WTC11 (cell line): Measurements from ENCODE around the gene CCT3. TPM values are rescaled to one million over a fixed set of nuclear protein-coding genes. Genes with fewer than 3 reads are reported as not detected.

Experiments
- ATAC-seq: fragments of 200-7000 bp; cut with Tn5 transposase; 2 replicates; pipeline ENCODE4 v1.10.0; 2021; ENCODE audit warnings: mild to moderate bottlenecking, moderate library complexity
- CTCF ChIA-PET: fragments of 300-600 bp; sonication (Branson Sonifier 250); formaldehyde crosslinking; loops from one replicate; lab custom pipeline; 2021; ENCODE audit warnings: antibody characterized with exemption; lab: Charles Lee
- POLR2A ChIA-PET: fragments of 350-600 bp; sonication (Branson Sonifier 250); formaldehyde crosslinking; loops from one replicate; lab custom pipeline; 2021; ENCODE audit warnings: antibody characterized with exemption; lab: Charles Lee
- DNase-seq: peaks from one replicate; pipeline ENCODE4 v3.0.0; 2021; ENCODE audit warnings: low spot score
- H3K27ac Mint-ChIP-seq: 2 replicates; pipeline ENCODE4 v1.8.0; 2021; ENCODE audit warnings: mixed read lengths
- H3K27me3 Mint-ChIP-seq: 2 replicates; pipeline ENCODE4 v1.8.0; 2021; ENCODE audit warnings: low read depth, mild to moderate bottlenecking, moderate library complexity, mixed read lengths
- H3K36me3 Mint-ChIP-seq: 2 replicates; pipeline ENCODE4 v1.8.0; 2021; ENCODE audit warnings: mixed read lengths
- H3K4me1 Mint-ChIP-seq: 2 replicates; pipeline ENCODE4 v1.8.0; 2022; ENCODE audit warnings: mixed read lengths
- H3K4me3 Mint-ChIP-seq: 2 replicates; pipeline ENCODE4 v1.8.0; 2021; ENCODE audit warnings: mild to moderate bottlenecking, moderate library complexity, mixed read lengths
- H3K9me3 Mint-ChIP-seq: 2 replicates; pipeline ENCODE4 v1.8.0; 2021; ENCODE audit warnings: mixed read lengths
- E2F1 ChIP-seq: sonication (generic); formaldehyde crosslinking; IDR thresholded peaks from 2 replicates; pipeline ENCODE4 v1.8.0; 2022; ENCODE audit warnings: mild to moderate bottlenecking, missing genetic modification reagents
- ERG ChIP-seq: fragments of 250-450 bp; sonication (Bioruptor Pico); IDR thresholded peaks from 2 replicates; pipeline ENCODE4 v1.8.0; 2021; ENCODE audit warnings: mild to moderate bottlenecking
- ETV6 ChIP-seq: sonication (generic); formaldehyde crosslinking; IDR thresholded peaks from 2 replicates; pipeline ENCODE4 v1.8.1; 2022; ENCODE audit warnings: mild to moderate bottlenecking, missing genetic modification reagents
- FOXJ3 ChIP-seq: sonication (generic); formaldehyde crosslinking; IDR thresholded peaks from 2 replicates; pipeline ENCODE4 v1.9.0; 2021; ENCODE audit warnings: missing genetic modification reagents, mild to moderate bottlenecking, borderline replicate concordance
- GABPB1 ChIP-seq: sonication (generic); formaldehyde crosslinking; IDR thresholded peaks from 2 replicates; pipeline ENCODE4 v1.8.1; 2023; ENCODE audit warnings: mild to moderate bottlenecking, missing genetic modification reagents
- MXD4 ChIP-seq: fragments of 250-450 bp; sonication (Bioruptor Pico); IDR thresholded peaks from 2 replicates; pipeline ENCODE4 v1.8.0; 2021; ENCODE audit warnings: mild to moderate bottlenecking, moderate library complexity, borderline replicate concordance
- PRDM15 ChIP-seq: sonication (generic); formaldehyde crosslinking; IDR thresholded peaks from 2 replicates; pipeline ENCODE4 v1.8.0; 2022; ENCODE audit warnings: missing genetic modification reagents
- SOX15 ChIP-seq: fragments of 250-450 bp; sonication (Bioruptor Pico); IDR thresholded peaks from 2 replicates; pipeline ENCODE4 v1.9.0; 2021; ENCODE audit warnings: mild to moderate bottlenecking
- ZNF121 ChIP-seq: sonication (generic); formaldehyde crosslinking; IDR thresholded peaks from 2 replicates; pipeline ENCODE4 v1.8.0; 2023; ENCODE audit warnings: missing genetic modification reagents
- ZNF219 ChIP-seq: sonication (generic); formaldehyde crosslinking; IDR thresholded peaks from 2 replicates; pipeline ENCODE4 v1.8.0; 2023; ENCODE audit warnings: missing genetic modification reagents, mild to moderate bottlenecking, borderline replicate concordance
- ZNF232 ChIP-seq: sonication (generic); formaldehyde crosslinking; IDR thresholded peaks from 2 replicates; pipeline ENCODE4 v1.8.0; 2022; ENCODE audit warnings: mild to moderate bottlenecking, missing genetic modification reagents
- ZNF423 ChIP-seq: fragments of 250-450 bp; sonication (Bioruptor Pico); IDR thresholded peaks from 2 replicates; pipeline ENCODE4 v2.1.2; 2022; ENCODE audit warnings: mild to moderate bottlenecking, moderate library complexity
- total RNA-seq: library from RNA; stranded (reverse); gene quantifications from 3 replicates; pipeline ENCODE4 v1.2.3, GENCODE V29; 2021
- TF ChIP-seq, protein P1 (sequence below): sonication (generic); formaldehyde crosslinking; IDR thresholded peaks from 2 replicates; pipeline ENCODE4 v1.8.1; 2023; ENCODE audit warnings: mild to moderate bottlenecking, missing genetic modification reagents, moderate library complexity
- TF ChIP-seq, protein P2 (sequence below): sonication (generic); formaldehyde crosslinking; IDR thresholded peaks from 2 replicates; pipeline ENCODE4 v1.8.0; 2023; ENCODE audit warnings: missing genetic modification reagents
- TF ChIP-seq, protein P3 (sequence below): sonication (generic); formaldehyde crosslinking; IDR thresholded peaks from 2 replicates; pipeline ENCODE4 v1.8.1; 2022; ENCODE audit warnings: missing genetic modification reagents, borderline replicate concordance
- TF ChIP-seq, protein P4 (sequence below): fragments of 250-450 bp; sonication (Bioruptor Pico); IDR thresholded peaks from 2 replicates; pipeline ENCODE4 v1.9.0; 2021; ENCODE audit warnings: moderate library complexity, mild to moderate bottlenecking, inconsistent platforms, borderline replicate concordance

The CCT3 gene
- total RNA-seq, 1 experiment from 2014 or later: 479 TPM

- TF ChIP-seq, protein P1, sequence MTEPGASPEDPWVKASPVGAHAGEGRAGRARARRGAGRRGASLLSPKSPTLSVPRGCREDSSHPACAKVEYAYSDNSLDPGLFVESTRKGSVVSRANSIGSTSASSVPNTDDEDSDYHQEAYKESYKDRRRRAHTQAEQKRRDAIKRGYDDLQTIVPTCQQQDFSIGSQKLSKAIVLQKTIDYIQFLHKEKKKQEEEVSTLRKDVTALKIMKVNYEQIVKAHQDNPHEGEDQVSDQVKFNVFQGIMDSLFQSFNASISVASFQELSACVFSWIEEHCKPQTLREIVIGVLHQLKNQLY (CRISPR knock-in tag): no peak
- no peak for TF ChIP-seq SOX15 (CRISPR knock-in tag)
- no peak for TF ChIP-seq GABPB1 (CRISPR knock-in tag)
- TF ChIP-seq ZNF423 (CRISPR knock-in tag): no peak
These were observed 44.5 kb upstream of the CCT3 start (continued) for GRCh38 chr1:156382561-156382960.

GRCh38 chr1:156379420-156380165 lies 41.5 kb upstream of the CCT3 start:
- DNase-seq (no peak), ATAC-seq (peak; percentile 29)
- TF ChIP-seq PRDM15 (CRISPR knock-in tag): peak; percentile 73
- TF ChIP-seq ERG (CRISPR knock-in tag): no peak
- TF ChIP-seq ZNF121 (CRISPR knock-in tag): no peak
- no peak for TF ChIP-seq FOXJ3
- H3K36me3 Mint-ChIP-seq: no peaks in the 10 kb centered on the region
- H3K27ac Mint-ChIP-seq: no peak overlapping the region
- POLR2A ChIA-PET: no interaction called here
- no peaks in the 10 kb centered on the region for H3K27me3 Mint-ChIP-seq
- H3K4me1 Mint-ChIP-seq: peaks cover 9% of the 10 kb centered on the region; the same call in 1 of the 2 replicates
- H3K9me3 Mint-ChIP-seq: no peaks in the 10 kb centered on the region
- CTCF ChIA-PET: interaction anchor here (0.6 to 4.1 kb wide), 12 partner anchors 10 to 240 kb away, joined by 3 to 40 read pairs (median 4); partner anchors contain the start of gene RHBG
- no peak overlapping the region for H3K4me3 Mint-ChIP-seq

DNA sequence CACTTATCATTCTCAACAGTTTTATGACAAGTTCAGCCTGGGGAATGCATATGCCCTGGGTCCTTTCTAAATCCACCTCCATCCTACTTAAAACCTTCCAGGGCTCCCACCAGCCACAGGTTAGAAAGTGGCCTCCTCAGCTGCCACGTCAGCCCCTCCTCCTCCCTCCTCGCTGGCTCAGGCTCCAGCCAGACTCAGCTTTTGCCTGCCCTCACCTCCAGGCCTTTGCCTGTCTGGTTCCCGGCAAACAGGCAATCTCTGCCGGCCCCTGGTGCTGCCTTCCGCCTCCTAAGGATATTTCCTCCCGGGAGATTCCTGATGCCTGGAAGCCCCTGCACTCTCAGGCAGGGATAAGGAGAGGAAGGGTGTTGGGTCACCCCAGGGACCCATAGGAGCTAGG lies 40.5 kb upstream of the CCT3 start:
- POLR2A ChIA-PET: no interaction called here
- Mint-ChIP-seq H3K4me1 (peaks cover 9% of the 10 kb centered on the region; the same call in 1 of the 2 replicates), H3K9me3 (no peaks in the 10 kb centered on the region), H3K36me3 (no peaks in the 10 kb centered on the region), H3K27me3 (no peaks in the 10 kb centered on the region), H3K27ac (no peak overlapping the region), H3K4me3 (no peak overlapping the region)
- no peak for DNase-seq
- TF ChIP-seq ETV6 (no peak), MXD4 (CRISPR knock-in tag) (no peak), ZNF423 (CRISPR knock-in tag) (no peak), ZNF219 (no peak), E2F1 (no peak), ZNF232 (CRISPR knock-in tag) (no peak)
- TF ChIP-seq, protein P2, sequence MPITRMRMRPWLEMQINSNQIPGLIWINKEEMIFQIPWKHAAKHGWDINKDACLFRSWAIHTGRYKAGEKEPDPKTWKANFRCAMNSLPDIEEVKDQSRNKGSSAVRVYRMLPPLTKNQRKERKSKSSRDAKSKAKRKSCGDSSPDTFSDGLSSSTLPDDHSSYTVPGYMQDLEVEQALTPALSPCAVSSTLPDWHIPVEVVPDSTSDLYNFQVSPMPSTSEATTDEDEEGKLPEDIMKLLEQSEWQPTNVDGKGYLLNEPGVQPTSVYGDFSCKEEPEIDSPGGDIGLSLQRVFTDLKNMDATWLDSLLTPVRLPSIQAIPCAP (CRISPR knock-in tag): no peak
- TF ChIP-seq, protein P3, sequence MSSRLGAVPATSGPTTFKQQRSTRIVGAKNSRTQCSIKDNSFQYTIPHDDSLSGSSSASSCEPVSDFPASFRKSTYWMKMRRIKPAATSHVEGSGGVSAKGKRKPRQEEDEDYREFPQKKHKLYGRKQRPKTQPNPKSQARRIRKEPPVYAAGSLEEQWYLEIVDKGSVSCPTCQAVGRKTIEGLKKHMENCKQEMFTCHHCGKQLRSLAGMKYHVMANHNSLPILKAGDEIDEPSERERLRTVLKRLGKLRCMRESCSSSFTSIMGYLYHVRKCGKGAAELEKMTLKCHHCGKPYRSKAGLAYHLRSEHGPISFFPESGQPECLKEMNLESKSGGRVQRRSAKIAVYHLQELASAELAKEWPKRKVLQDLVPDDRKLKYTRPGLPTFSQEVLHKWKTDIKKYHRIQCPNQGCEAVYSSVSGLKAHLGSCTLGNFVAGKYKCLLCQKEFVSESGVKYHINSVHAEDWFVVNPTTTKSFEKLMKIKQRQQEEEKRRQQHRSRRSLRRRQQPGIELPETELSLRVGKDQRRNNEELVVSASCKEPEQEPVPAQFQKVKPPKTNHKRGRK (CRISPR knock-in tag): no peak
- TF ChIP-seq, protein P4, sequence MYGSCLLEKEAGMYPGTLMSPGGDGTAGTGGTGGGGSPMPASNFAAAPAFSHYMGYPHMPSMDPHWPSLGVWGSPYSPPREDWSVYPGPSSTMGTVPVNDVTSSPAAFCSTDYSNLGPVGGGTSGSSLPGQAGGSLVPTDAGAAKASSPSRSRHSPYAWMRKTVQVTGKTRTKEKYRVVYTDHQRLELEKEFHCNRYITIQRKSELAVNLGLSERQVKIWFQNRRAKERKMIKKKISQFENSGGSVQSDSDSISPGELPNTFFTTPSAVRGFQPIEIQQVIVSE: no peak
- no peak for ATAC-seq
- CTCF ChIA-PET: interaction anchor here (0.6 to 4.1 kb wide), 13 partner anchors 9 to 241 kb away, joined by 3 to 40 read pairs (median 4); partner anchors contain the start of gene RHBG
